IMR-90 (cell line): ENCODE data around the gene CKAP4. TPM values are rescaled to one million over a fixed set of nuclear protein-coding genes. Genes with fewer than 3 reads are reported as not detected.
"Not testable (repeated sequence)": the region's sequence is repeated elsewhere in the genome, so short reads cannot be mapped to it uniquely, and the experiment has no call there.

Experiments used
- ATAC-seq: fragments of 200-7000 bp; cut with Tn5 transposase; 2 replicates; pipeline ENCODE4 v1.9.1; 2020; ENCODE audit warnings: low read depth, mild to moderate bottlenecking, moderate library complexity
- BruUV-seq: library from RNA; stranded (reverse); fragments of 400-500 nt; replicated peaks from 2 replicates; lab custom pipeline; 2021; lab: Mats Ljungman, UMichigan
- CTCF ChIA-PET: fragments of 300-600 bp; formaldehyde crosslinking; extraction: SDS; loops from one replicate; lab custom pipeline; 2021; ENCODE audit warnings: antibody characterized with exemption; lab: Yijun Ruan, JAX
- POLR2A ChIA-PET: fragments of 300-600 bp; sonication (Branson Sonifier 250); formaldehyde crosslinking; loops from one replicate; lab custom pipeline; 2022; ENCODE audit warnings: antibody characterized with exemption; ENCODE audit not compliant: unreplicated experiment; lab: Charles Lee
- DNase-seq: peaks from one replicate; pipeline ENCODE4 v3.0.0; 2013
- H2AFZ ChIP-seq: replicated peaks from 2 replicates; pipeline ENCODE3; 2013; ENCODE audit warnings: low read length, mild to moderate bottlenecking; ENCODE audit not compliant: poor library complexity
- H2AK5ac ChIP-seq: 2 replicates; pipeline ENCODE4 v1.6.1; 2013; ENCODE audit warnings: low read depth, low read length, inconsistent platforms
- H2AK9ac ChIP-seq: replicated peaks from 2 replicates; pipeline ENCODE3; 2013; ENCODE audit warnings: mild to moderate bottlenecking, low read depth, low read length, moderate library complexity; ENCODE audit not compliant: poor library complexity
- H2BK120ac ChIP-seq: 2 replicates; pipeline ENCODE4 v1.6.1; 2013; ENCODE audit warnings: low read depth, low read length, inconsistent platforms
- H2BK15ac ChIP-seq: 3 replicates; pipeline ENCODE4 v1.6.1; 2013; ENCODE audit warnings: low read depth, low read length, inconsistent platforms
- H2BK20ac ChIP-seq: 2 replicates; pipeline ENCODE4 v1.6.1; 2013; ENCODE audit warnings: low read depth, mild to moderate bottlenecking, inconsistent platforms, low read length, moderate library complexity
- H2BK5ac ChIP-seq: 2 replicates; pipeline ENCODE4 v1.6.1; 2013; ENCODE audit warnings: mild to moderate bottlenecking, low read depth, low read length, inconsistent platforms; ENCODE audit not compliant: poor library complexity, severe bottlenecking
- H3K14ac ChIP-seq: replicated peaks from 2 replicates; pipeline ENCODE4 v1.6.1; 2013; ENCODE audit warnings: low read depth, low read length, inconsistent platforms
- H3K18ac ChIP-seq: 2 replicates; pipeline ENCODE4 v1.6.1; 2013; ENCODE audit warnings: low read depth, low read length, control low read depth
- H3K23ac ChIP-seq: 2 replicates; pipeline ENCODE4 v1.6.1; 2013; ENCODE audit warnings: low read depth, low read length, inconsistent platforms
- H3K27ac ChIP-seq: 2 replicates; pipeline ENCODE4 v1.5.1; 2013; ENCODE audit warnings: mild to moderate bottlenecking, control low read depth, low read length; ENCODE audit not compliant: insufficient read depth
- H3K27me3 ChIP-seq: 2 replicates; pipeline ENCODE4 v1.6.1; 2013; ENCODE audit warnings: low read length; ENCODE audit not compliant: control insufficient read depth, insufficient read depth
- H3K36me3 ChIP-seq: 2 replicates; pipeline ENCODE4 v1.6.1; 2013; ENCODE audit warnings: low read length, mixed read lengths; ENCODE audit not compliant: control insufficient read depth, insufficient read depth
- H3K4ac ChIP-seq: 2 replicates; pipeline ENCODE4 v1.6.1; 2013; ENCODE audit warnings: low read depth, low read length, inconsistent platforms
- H3K4me1 ChIP-seq: 2 replicates; pipeline ENCODE4 v1.6.1; 2013; ENCODE audit warnings: low read length, mixed read lengths; ENCODE audit not compliant: control insufficient read depth, insufficient read depth
- H3K4me2 ChIP-seq: 2 replicates; pipeline ENCODE4 v1.6.1; 2013; ENCODE audit warnings: low read depth, mild to moderate bottlenecking, control low read depth, low read length, moderate library complexity
- H3K4me3 ChIP-seq: 2 replicates; pipeline ENCODE4 v1.5.1; 2013; ENCODE audit warnings: low read depth, mild to moderate bottlenecking, control low read depth, low read length, moderate library complexity; ENCODE audit not compliant: insufficient read depth
- H3K56ac ChIP-seq: 2 replicates; pipeline ENCODE4 v1.6.1; 2013; ENCODE audit warnings: low read length, inconsistent platforms; ENCODE audit not compliant: insufficient read depth; ENCODE audit errors: extremely low read depth
- H3K79me1 ChIP-seq, 2 experiments: 2 replicates each; pipeline ENCODE4 v1.6.1; 2013; ENCODE audit warnings: low read length in 2 of 2, inconsistent platforms in 1 of 2, low read depth in 1 of 2
- H3K9ac ChIP-seq: 2 replicates; pipeline ENCODE4 v1.6.1; 2013; ENCODE audit warnings: low read depth, low read length, control low read depth
- H3K9me1 ChIP-seq: 2 replicates; pipeline ENCODE4 v1.6.1; 2013; ENCODE audit warnings: low read length, inconsistent platforms; ENCODE audit not compliant: insufficient read depth
- H3K9me3 ChIP-seq: 2 replicates; pipeline ENCODE4 v1.6.1; 2013; ENCODE audit warnings: low read length; ENCODE audit not compliant: control insufficient read depth, insufficient read depth
- H4K20me1 ChIP-seq: 2 replicates; pipeline ENCODE4 v1.6.1; 2013; ENCODE audit warnings: low read length, inconsistent platforms; ENCODE audit not compliant: insufficient read depth
- H4K5ac ChIP-seq: 2 replicates; pipeline ENCODE4 v1.6.1; 2013; ENCODE audit warnings: mild to moderate bottlenecking, low read depth, low read length, control low read depth
- H4K8ac ChIP-seq, 2 experiments: 2 replicates each; pipeline ENCODE4 v1.6.1; 2013; ENCODE audit warnings: low read depth in 2 of 2, low read length in 2 of 2, control low read depth in 1 of 2, inconsistent platforms in 1 of 2
- H4K91ac ChIP-seq: 2 replicates; pipeline ENCODE4 v1.6.1; 2013; ENCODE audit warnings: low read depth, low read length, inconsistent platforms; ENCODE audit not compliant: insufficient read depth
- WGBS, 2 experiments: methylation state at CpG; one replicate each; pipeline versions ENCODE4 v1.1.5 to v1.1.7; 2013; ENCODE audit warnings: missing lambda C conversion rate in 2 of 2; ENCODE audit not compliant: insufficient read length in 1 of 2; ENCODE audit errors: extremely low coverage in 2 of 2; 5-methylcytosine and 5-hydroxymethylcytosine counted together
- dilution Hi-C: fragments of 300-500 bp; cut with HindIII; formaldehyde crosslinking; loops from one replicate; pipeline ENCODE4 v1.14.3; 2018; ENCODE audit warnings: low sequenced_read_pairs; ENCODE audit not compliant: unreplicated experiment
- in situ Hi-C: fragments of 300-500 bp; cut with MboI; formaldehyde crosslinking; loops from 3 replicates; pipeline ENCODE4 v1.14.3; 2019; ENCODE audit warnings: low sequenced_read_pairs, inconsistent platforms, mixed read lengths
- intact Hi-C: fragments of 100-400 bp; cut with micrococcal nuclease; formaldehyde crosslinking; loops from 2 replicates; pipeline ENCODE4 v1.10.0; 2022
- polyA plus RNA-seq, 3 experiments: library from polyadenylated mRNA; depleted of rRNA; stranded (reverse); fragments of >200 nt; gene quantifications; 2 replicates each; pipeline ENCODE4 v1.2.3, GENCODE V29; 2012; ENCODE audit warnings: low replicate concordance in 1 of 3
- total RNA-seq: library from RNA; depleted of rRNA; stranded (reverse); fragments of >200 nt; gene quantifications from 2 replicates; pipeline ENCODE4 v1.2.3, GENCODE V29; 2012

The CKAP4 gene
- total and polyA plus RNA-seq, 2 of the 4 experiments (the other 2 are of a cell fraction) = 94.5 to 297 TPM

DNA sequence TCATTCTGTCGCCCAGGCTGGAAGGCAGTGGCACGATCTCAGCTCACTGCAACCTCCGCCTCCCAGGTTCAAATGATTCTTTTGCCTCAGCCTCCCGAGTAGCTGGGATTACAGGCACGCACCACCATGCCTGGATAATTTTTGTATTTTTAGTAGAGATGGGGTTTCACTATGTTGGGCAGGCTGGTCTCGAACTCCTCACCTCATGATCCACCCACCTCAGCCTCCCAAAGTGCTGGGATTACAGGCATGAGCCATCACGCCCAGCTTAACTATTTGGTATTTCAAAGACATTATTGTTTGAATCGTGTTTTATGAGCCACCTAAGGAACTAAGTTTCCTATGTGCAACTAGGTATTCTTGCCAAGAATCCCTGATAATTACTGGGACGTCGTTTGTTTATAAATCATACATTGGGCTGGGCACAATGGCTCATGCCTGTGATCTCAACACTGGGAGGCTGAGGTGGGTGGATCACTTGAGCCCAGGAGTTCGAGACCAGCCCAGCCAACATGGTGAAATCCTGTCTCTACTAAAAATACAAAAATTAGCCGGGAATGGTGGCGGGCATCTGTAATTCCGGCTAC, 38.8 kb upstream of the CKAP4 start:
- H4K20me1 ChIP-seq, CTCF ChIA-PET, ATAC-seq, H3K14ac ChIP-seq, H2BK15ac ChIP-seq, BruUV-seq, dilution Hi-C loops, H2BK120ac ChIP-seq, H3K4ac ChIP-seq, H3K4me2 ChIP-seq, H4K91ac ChIP-seq, H3K36me3 ChIP-seq, H3K4me3 ChIP-seq, H3K9me3 ChIP-seq, H2BK5ac ChIP-seq, H2AFZ ChIP-seq, H3K9ac ChIP-seq, H3K23ac ChIP-seq, H2AK5ac ChIP-seq, H3K56ac ChIP-seq, H2BK20ac ChIP-seq, H4K8ac ChIP-seq, H2AK9ac ChIP-seq, POLR2A ChIA-PET, DNase-seq, H3K79me1 ChIP-seq, H3K27ac ChIP-seq, H3K27me3 ChIP-seq, H4K5ac ChIP-seq, H3K18ac ChIP-seq, H3K4me1 ChIP-seq: not testable (repeated sequence)
- whole genome bisulfite sequencing, 2 experiments = 95% methylated on average over 4 of the region's 14 CpGs; no CpG with 5 or more reads in 1 of the 2 experiments
- intact Hi-C loops = loop anchor here (5.0 kb wide), 1 partner anchor 39 kb away; the partner anchor contains the start of gene CKAP4
- peaks cover 11% of the 10 kb centered on the region for H3K9me1 ChIP-seq
- in situ Hi-C loops = loop anchor here (5.0 kb wide), 1 partner anchor 34 kb away; no protein-coding TSS in a partner anchor
